SK-N-MC (cell line): Measurements from ENCODE around the gene ADGRG3.

Experiments
- EZH2 ChIP-seq: fragments of 200-600 bp; sonication (generic); IDR thresholded peaks from one replicate; pipeline ENCODE4 v1.6.1; 2017; ENCODE audit warnings: antibody characterized with exemption
- POLR2AphosphoS5 ChIP-seq: IDR thresholded peaks from 2 replicates; pipeline ENCODE4 v1.6.1; 2012; ENCODE audit warnings: mild to moderate bottlenecking, low read depth, low read length, borderline replicate concordance

DNA sequence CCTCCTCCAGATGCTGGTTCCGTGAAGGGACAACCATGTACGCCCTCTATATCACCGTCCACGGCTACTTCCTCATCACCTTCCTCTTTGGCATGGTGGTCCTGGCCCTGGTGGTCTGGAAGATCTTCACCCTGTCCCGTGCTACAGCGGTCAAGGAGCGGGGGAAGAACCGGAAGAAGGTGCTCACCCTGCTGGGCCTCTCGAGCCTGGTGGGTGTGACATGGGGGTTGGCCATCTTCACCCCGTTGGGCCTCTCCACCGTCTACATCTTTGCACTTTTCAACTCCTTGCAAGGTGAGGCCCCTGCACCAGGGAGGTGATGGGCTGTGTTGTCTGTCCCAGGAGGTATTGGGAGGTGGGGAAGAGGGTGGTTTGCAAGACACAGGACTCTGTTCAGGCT is 17.5 kb downstream of the ADGRG3 start:
- TF ChIP-seq EZH2 (no peak), POLR2AphosphoS5 (no peak)
